T1000 (cell line): ENCODE data around the gene TTC39A.
"Not testable (repeated sequence)": the region's sequence is repeated elsewhere in the genome, so short reads cannot be mapped to it uniquely, and the experiment has no call there.

Source experiments
- DNase-seq: peaks from one replicate; lab custom pipeline; 2025; ENCODE audit warnings: mixed read lengths; lab: John Stamatoyannopoulos, UW

Gene TTC39A

GRCh38 chr1:51266181-51266580 lies 64.2 kb downstream of the TTC39A start:
- DNase-seq = no peak

- DNase-seq = no peak
Measured at GRCh38 chr1:51265618-51266017, 64.7 kb downstream of the TTC39A start.

- no peak for DNase-seq
Measured at GRCh38 chr1:51264451-51264850, 65.9 kb downstream of the TTC39A start.

GRCh38 chr1:51263147-51263877 lies 67.0 kb downstream of the TTC39A start:
- DNase-seq = no peak

GRCh38 chr1:51255331-51255730 lies 75.0 kb downstream of the TTC39A start:
- DNase-seq = no peak

GRCh38 chr1:51253691-51254090 lies 76.7 kb downstream of the TTC39A start:
- DNase-seq = no peak

- no peak for DNase-seq
Measured at GRCh38 chr1:51252366-51252765, 78.0 kb downstream of the TTC39A start.

GRCh38 chr1:51251165-51251564 lies 79.2 kb downstream of the TTC39A start:
- not testable (repeated sequence) for DNase-seq

- DNase-seq = not testable (repeated sequence)
Measured at GRCh38 chr1:51250729-51251128, 79.6 kb downstream of the TTC39A start.

- no peak for DNase-seq
Measured at GRCh38 chr1:51249445-51249844, 80.9 kb downstream of the TTC39A start.

GRCh38 chr1:51247499-51247898 lies 82.9 kb downstream of the TTC39A start:
- DNase-seq = no peak

- no peak for DNase-seq
Measured at GRCh38 chr1:51247022-51247421, 83.3 kb downstream of the TTC39A start.

GRCh38 chr1:51242546-51242945 lies 87.8 kb downstream of the TTC39A start:
- no peak for DNase-seq

GRCh38 chr1:51241119-51241518 lies 89.2 kb downstream of the TTC39A start:
- DNase-seq = no peak

GRCh38 chr1:51240084-51240483 lies 90.3 kb downstream of the TTC39A start:
- DNase-seq = no peak

- no peak for DNase-seq
Measured at GRCh38 chr1:51238034-51238403, 92.3 kb downstream of the TTC39A start.

GRCh38 chr1:51237351-51238033 lies 92.9 kb downstream of the TTC39A start:
- DNase-seq = no peak
